H1 (cell line): Measurements from ENCODE around the gene CDT1. TPM values are rescaled to one million over a fixed set of nuclear protein-coding genes. Genes with fewer than 3 reads are reported as not detected.

Source experiments
- TAF1 ChIP-seq: IDR thresholded peaks from 2 replicates; pipeline ENCODE4 v1.6.1; 2011; ENCODE audit warnings: mild to moderate bottlenecking, low read depth, low read length
- polyA plus RNA-seq, 7 experiments: library from polyadenylated mRNA; depleted of rRNA in 3 of 7; stranded (reverse) in 5 of 7; unstranded in 2 of 7; fragments of >200 nt in 5 of 7; fragments of 200-250 nt in 2 of 7; gene quantifications; 1 replicate in 5 of 7; 2 replicates in 1 of 7; 4 replicates in 1 of 7; pipeline versions ENCODE4 v1.2.1 to v1.2.3, GENCODE V29; 2011 to 2013; ENCODE audit warnings: missing spikeins in 2 of 7, mixed read lengths in 2 of 7
- total RNA-seq: library from RNA; stranded (reverse); fragmentation: NEBNext Ultra II Directional; extraction: Animal tissue kit (Norgen Biotek cat#: 25700); gene quantifications from 2 replicates; pipeline ENCODE4 v1.2.1, GENCODE V29; 2021

Gene CDT1
- total and polyA plus RNA-seq, 2 of the 8 experiments (the other 6 are each of a cell fraction or from before 2014, with no cell fraction given): 76.7 to 95.4 TPM

GRCh38 chr16:88754109-88754911, 49.3 kb upstream of the CDT1 start (continued):
- TF ChIP-seq TAF1: no peak
